GM18511 (cell line): ENCODE data around the gene CFAP299.

ENCODE experiments used
- ATAC-seq: cut with Tn5 transposase; IDR thresholded peaks from one replicate; pipeline ENCODE4 v1.9.1; 2021; ENCODE audit warnings: mild to moderate bottlenecking, moderate library complexity; ENCODE audit not compliant: unreplicated experiment

CFAP299 gene

DNA sequence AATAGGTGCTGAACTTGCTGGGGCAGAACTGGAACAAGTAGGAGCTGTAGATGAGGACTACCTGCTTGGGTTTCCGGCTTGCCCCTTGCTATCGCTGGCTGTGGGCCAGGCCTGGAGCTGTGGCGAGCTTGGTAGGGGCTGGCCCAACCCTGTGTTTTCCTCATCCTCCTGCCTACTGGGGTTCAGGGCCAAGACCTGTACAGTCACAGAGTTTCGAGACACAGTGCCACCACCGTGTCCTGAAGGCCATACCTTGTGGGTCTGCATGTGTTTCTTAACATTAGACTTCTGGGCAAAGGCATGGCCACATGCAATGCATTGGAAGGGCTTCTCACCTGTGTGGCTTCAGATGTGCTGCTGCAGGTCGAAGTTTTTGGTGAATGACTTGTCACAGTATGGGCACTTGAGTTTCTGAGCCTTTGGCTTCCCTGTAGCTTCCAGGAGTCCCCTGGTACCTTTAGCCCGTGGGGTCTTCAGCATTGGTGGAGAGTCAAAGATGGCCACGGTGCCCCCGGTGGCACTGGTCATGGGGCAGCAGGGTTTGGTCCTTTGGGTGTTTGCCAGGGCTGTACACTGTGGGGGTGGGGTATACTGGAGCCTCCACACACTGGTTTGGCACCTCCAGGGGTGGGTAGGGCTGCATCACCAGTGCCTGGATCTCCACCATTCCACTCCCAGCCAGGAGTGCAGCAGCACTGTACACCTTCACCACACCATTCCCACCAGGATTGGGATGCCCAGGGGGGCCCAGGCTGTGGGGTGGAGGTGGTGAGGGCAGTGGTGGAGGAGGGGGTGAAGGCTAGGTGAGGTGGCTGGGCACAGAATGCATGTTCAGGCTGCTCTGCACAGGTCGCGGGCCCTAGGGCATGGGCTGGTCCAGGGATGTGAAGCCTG lies 52.1 kb downstream of the CFAP299 start:
- no peak for ATAC-seq

- ATAC-seq = no peak
These were observed 52.7 kb downstream of the CFAP299 start for GRCh38 chr4:80388284-80388607.

GRCh38 chr4:80390178-80390577 lies 54.6 kb downstream of the CFAP299 start:
- no peak for ATAC-seq

- ATAC-seq = peak; percentile 62
These were observed 57.9 kb downstream of the CFAP299 start for GRCh38 chr4:80393246-80393969.

DNA sequence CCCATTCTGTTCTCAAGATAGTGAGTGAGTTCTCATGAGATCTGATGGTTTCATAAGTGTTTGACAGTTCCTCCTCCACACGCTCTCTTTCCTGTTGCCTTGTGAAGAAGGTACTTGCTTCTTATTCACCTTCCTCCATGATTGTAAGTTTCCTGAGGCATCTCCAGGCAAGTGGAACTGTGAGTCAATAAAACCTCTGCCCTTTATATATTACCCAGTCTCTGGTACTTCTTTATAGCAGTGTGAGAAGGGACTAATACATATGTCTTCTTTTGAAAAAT lies 58.4 kb downstream of the CFAP299 start:
- no peak for ATAC-seq

DNA sequence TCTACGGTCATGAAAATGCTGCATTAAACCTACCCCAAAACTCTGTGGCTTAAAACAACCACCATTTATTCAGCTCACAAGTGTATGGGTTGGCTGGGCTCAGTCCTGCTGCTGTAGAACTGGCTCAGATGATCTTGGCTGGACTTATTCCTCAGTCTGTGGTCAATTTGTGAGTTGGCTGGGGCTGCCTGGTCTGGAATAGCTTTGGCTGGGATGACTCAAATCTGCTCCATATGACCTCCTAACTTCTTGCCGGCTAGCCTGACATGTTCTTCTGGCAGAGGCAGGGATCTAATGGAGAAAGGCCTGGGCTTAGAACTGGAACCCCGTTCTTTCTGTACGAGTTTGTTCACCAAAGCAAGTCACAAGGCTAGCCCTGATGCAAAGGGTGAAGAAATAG lies 71.7 kb downstream of the CFAP299 start:
- no peak for ATAC-seq

- no peak for ATAC-seq
These were observed 74.3 kb downstream of the CFAP299 start for GRCh38 chr4:80409809-80410208.

DNA sequence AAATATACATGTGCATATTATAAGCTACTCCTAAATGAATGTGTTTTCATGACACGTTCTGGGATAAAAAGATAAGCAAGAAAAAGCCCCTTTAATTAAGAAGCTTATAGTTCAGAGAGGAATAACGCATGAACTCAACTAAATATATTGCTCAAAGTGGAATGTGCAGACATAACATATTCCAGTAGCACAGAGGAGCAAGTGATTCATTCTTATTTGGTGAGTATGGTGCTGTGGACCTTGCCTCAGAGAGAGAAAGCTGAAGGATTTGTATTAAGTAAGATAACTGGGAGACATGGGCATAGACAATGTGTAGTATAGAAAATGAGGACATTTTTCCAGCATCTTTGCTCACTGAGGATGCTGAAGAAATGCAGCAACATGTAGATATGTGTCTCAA lies 76.8 kb downstream of the CFAP299 start:
- ATAC-seq = no peak

- no peak for ATAC-seq
These were observed 77.6 kb downstream of the CFAP299 start for GRCh38 chr4:80413086-80413485.

GRCh38 chr4:80417019-80417418 lies 81.5 kb downstream of the CFAP299 start:
- ATAC-seq = no peak

- no peak for ATAC-seq
These were observed 84.4 kb downstream of the CFAP299 start for GRCh38 chr4:80419946-80420345.

- ATAC-seq = no peak
These were observed 85.1 kb downstream of the CFAP299 start for GRCh38 chr4:80420638-80421037.

DNA sequence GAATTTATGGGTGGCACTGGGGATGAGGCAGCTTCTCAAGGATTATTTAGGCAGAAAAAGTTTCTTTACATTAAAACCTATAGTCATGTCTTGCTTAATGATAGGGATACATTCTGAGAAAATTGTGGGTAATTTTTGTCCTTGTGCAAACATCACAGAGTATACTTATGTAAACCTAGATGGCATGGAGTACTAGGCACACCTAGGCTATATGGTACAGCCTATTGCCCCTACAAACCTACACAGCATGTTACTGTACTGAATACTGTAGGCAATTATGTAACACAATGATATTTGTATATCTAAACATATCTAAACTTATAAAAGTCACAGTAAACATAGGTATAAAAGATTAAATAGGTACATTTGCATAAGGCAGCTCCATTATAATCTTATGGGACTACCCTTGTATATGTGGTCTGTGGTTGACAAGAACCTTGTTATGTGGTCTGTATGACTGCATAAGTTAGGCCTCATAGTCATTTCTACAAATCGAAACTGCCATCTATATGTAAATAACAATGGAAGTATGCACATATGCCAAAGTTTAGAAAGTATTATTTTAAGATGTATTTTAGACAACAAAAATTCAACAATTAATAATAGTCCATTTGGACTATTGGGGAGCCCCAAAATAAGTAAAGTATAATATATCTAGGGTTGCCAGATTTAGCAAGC lies 87.3 kb downstream of the CFAP299 start:
- ATAC-seq = peak; percentile 64

- ATAC-seq = no peak
These were observed 88.2 kb downstream of the CFAP299 start for GRCh38 chr4:80423553-80424224.

DNA sequence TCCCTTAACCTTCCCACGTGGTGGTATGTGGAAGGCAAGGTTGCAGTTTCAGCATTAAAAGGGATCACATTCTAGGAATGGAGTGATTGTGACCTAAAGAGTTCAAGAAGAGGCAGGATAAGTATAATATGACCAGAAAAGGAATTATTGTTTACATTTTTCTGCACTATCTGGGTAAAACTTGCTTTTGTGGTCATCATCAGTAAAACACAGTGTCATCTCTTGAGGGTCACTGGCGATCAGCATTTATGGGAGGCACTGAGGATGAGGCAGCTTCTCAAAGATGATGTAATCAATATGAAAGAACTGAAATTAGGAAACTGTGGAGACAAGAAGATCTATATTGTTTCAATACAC lies 88.7 kb downstream of the CFAP299 start:
- ATAC-seq = no peak

DNA sequence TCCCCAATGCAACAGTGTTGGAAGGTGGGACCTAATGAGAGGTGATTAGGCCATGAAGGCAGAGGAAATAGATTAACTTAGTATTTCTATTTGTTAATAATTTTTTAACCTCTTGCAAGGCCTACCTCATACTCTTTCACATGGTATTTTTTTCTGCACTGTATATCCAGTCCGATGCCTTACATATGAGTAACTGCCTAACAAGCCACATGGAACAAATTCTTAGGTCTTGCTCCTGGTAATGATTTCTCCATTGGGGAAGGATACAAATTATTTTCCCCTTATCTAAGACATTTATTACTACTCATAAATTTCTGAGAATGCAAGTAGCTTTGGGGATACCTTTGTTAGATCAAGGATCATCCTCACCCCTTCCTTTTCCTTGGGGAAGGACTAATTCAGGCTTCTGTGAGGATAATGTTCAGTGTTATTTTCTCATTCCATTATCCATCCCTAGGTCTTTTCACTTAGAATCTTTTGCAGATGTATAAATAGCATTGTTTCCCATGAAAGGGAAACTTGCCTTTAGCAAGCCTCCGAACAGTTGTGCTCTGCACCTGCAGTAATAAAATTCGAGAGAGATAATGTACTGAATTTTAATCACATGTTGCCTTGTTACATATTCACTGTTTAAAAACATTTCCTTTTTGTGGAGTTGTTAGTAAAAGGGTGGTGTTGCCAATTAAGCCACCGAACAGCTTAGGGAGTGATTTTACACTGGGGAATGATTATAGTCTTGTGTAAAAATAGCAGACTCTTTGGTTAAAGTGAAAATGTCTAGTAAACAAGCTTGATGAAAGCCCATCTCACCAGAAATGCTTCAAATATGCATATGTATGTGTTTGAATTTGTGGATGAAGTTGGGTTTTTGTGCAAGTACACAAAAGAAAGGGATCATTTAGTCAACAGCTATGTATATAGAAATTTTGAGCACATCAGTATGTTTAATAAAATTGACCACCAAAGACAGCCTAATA lies 89.9 kb downstream of the CFAP299 start:
- ATAC-seq = no peak

DNA sequence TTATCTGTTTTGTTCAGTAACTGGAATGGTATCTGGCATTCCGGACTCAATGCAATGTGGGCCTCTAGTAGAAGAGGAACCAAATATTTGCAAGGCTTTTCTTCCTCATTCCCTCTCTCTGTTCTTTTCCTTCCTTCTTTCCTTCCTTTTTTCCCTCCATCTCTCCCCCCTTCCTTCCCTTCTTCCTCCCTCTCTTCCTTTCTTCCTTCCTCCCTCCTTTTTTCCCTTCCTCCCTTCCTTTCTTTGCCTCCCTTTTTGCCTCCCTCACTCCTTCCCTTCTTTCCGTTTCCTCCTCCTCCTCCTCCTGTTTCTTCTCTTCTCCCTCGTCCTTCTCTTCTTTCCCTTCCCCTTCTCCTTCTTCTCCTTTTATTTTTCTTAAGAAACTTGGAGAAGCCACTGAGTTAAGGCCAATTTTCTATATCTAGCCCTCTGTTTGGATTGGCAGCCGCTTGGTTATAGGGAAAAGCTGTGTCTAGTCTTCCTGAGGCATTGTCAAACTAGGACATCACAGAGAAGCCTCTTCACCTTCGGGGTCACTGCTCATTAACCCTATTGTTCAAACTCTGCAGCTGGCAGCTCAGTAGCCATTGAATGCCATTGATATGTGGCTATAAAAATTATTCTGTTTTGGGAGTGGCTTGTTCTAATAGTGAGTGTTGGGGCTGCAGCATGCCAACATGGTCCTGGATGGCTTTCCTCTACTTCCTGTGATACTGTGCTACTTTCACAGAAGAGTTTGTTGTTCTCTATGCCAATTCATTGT lies 95.9 kb downstream of the CFAP299 start:
- ATAC-seq = no peak

DNA sequence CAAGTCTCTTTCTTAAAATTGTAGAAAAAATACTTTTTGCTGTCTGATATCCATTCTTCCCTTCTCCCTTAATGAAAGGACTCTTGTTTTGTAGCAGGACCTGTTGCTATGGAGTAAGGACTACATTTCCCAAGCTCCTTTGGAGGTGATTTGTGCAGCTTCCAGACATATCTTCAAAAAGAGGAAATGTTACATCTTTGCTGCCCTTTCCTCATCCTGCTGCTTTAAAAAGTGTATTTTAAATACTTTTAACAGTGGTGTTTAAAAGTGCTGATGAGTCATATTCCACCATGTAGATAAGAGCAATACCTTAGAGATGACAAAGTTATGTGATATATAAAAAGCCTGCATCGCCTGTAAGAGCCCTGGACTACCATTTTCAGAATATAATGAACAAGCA lies 98.7 kb downstream of the CFAP299 start:
- ATAC-seq = no peak

DNA sequence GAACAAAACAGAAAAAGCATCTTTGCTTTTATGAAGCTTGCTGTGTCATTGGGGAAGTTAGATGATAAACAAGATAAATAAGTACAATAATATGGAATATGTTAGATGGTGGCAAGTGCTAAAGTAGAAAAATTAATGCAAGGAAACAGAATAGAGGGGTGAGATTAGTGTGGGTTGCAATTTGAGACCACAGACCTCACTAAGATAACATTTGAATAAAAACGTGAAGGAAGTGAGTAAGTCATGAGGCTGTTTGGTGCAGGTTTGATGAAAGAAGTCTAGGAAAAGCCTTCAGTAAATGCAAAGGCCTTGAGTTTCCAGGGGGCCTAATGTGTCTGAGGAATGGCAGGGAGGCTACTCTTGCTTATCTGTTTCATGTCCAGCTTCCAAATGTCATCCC lies 102.5 kb downstream of the CFAP299 start:
- no peak for ATAC-seq
